ENCODE measurements around the gene CMC1. TPM values are rescaled to one million over a fixed set of nuclear protein-coding genes. Genes with fewer than 3 reads are reported as not detected.

The CMC1 gene
- total and polyA plus RNA-seq, 9 of the 15 experiments (the other 6 are each of a cell fraction or from before 2014, with no cell fraction given): 15.9 to 74.6 (median 48.9) TPM

DNA sequence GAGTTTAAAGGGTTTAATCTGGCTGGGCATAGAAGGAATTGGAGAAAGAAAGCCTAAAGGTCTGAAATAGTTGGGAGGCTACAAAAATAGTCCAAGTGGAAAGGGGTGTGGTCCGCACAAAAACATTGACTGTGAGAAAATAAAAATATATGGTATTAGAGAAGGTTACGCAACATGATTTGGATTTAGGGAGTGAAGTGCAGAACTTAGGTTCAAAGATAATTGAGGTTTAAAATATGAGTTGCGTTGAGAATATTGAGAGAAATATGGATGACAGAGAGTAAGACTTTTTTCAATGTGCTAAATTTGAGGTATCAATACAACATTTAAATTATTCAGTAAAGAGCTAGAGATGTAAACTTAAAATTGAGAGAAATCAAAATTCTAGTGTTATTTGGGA is 15.4 kb upstream of the CMC1 start:
- CTCF ChIA-PET (ENCODE audit: low intra/inter-chr PET ratio): no interaction called here
- H3K79me2 ChIP-seq (ENCODE audit: control insufficient read depth, insufficient read depth, low read length): no peaks in the 10 kb centered on the region
- H3K9me3 ChIP-seq (replicated peaks; ENCODE audit: control insufficient read depth, insufficient read depth, low read depth, low read length): no peaks in the 10 kb centered on the region
- no peaks in the 10 kb centered on the region for H3K9me1 ChIP-seq (ENCODE audit: control insufficient read depth, insufficient read depth, low read length)
- POLR2A ChIA-PET: interaction anchor here (1.4 kb wide), 1 partner anchor 12 kb away, joined by 3 read pairs; no protein-coding TSS in a partner anchor
- no TSS peak for BruUV-seq (replicated peaks)
- WGBS (ENCODE audit: insufficient coverage, low coverage, missing lambda C conversion rate): 2% methylated on average over 3 of the region's 3 CpGs
- in situ Hi-C loops (cut with MboI) (no loop called here), intact Hi-C loops (cut with micrococcal nuclease) (no loop called here)
- H2AFZ ChIP-seq (ENCODE audit: low read depth, low read length): no peak overlapping the region
- no peak for FAIRE-seq
- no peak for ATAC-seq
- H3K4me1 ChIP-seq (replicated peaks in 1 of 2; ENCODE audit: control insufficient read depth in 2 of 2, insufficient read depth in 2 of 2, low read length in 2 of 2): no peaks in the 10 kb centered on the region
- no peak overlapping the region for H3K9ac ChIP-seq (ENCODE audit: insufficient read depth in 1 of 2, low read depth in 2 of 2, low read length in 2 of 2)
- H3K4me3 ChIP-seq: no peak overlapping the region
- DNase-seq (ENCODE audit: extremely low read depth in 1 of 4, low spot score in 3 of 4): no peak
- H3K36me3 ChIP-seq (ENCODE audit: control insufficient read depth, insufficient read depth, low read length): no peaks in the 10 kb centered on the region
- H3K4me2 ChIP-seq (ENCODE audit: insufficient read depth, low read length): no peak overlapping the region
- no peaks in the 10 kb centered on the region for H3K27me3 ChIP-seq (ENCODE audit: control insufficient read depth in 2 of 2, insufficient read depth in 2 of 2, low read length in 2 of 2)
- TF ChIP-seq CEBPB (tag; IDR thresholded peaks at IDR 0.05) (peak; percentile 44), HNRNPL (IDR thresholded peaks at IDR 0.05; ENCODE audit: low read depth, low read length) (no peak), CEBPG (CRISPR knock-in tag; IDR thresholded peaks at IDR 0.05) (no peak), CEBPG (tag; conservative IDR thresholded peaks at IDR 0.05 in 1 of 2, IDR thresholded peaks at IDR 0.05 in 1 of 2) (peak in 1 of 2 experiments; percentile 51; a peak in 1 of 4 replicates), ZNF224 (CRISPR knock-in tag; IDR thresholded peaks at IDR 0.05) (no peak), CREBBP (IDR thresholded peaks at IDR 0.05; ENCODE audit: low read depth, low read length) (no peak)
- TF ChIP-seq, protein P1, sequence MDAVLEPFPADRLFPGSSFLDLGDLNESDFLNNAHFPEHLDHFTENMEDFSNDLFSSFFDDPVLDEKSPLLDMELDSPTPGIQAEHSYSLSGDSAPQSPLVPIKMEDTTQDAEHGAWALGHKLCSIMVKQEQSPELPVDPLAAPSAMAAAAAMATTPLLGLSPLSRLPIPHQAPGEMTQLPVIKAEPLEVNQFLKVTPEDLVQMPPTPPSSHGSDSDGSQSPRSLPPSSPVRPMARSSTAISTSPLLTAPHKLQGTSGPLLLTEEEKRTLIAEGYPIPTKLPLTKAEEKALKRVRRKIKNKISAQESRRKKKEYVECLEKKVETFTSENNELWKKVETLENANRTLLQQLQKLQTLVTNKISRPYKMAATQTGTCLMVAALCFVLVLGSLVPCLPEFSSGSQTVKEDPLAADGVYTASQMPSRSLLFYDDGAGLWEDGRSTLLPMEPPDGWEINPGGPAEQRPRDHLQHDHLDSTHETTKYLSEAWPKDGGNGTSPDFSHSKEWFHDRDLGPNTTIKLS (IDR thresholded peaks at IDR 0.05; ENCODE audit: borderline replicate concordance, low read depth): no peak
- no peaks in the 10 kb centered on the region for H4K20me1 ChIP-seq (replicated peaks; ENCODE audit: control insufficient read depth, insufficient read depth, low read length)
- no peak overlapping the region for H3K27ac ChIP-seq (ENCODE audit: extremely low read depth, low read depth, low read length)
